Spleen (tissue), 11 donors: ENCODE data around the gene ARVCF. TPM values are rescaled to one million over a fixed set of nuclear protein-coding genes. Genes with fewer than 3 reads are reported as not detected.

Source experiments
- DNase-seq: peaks from one replicate; pipeline ENCODE4 v3.0.0-alpha.2; 2020
- H3K27ac ChIP-seq, 8 donors: fragments of 200-600 bp; sonication (generic) in 7 of 8; 1 replicate in 4 of 8; 2 replicates in 4 of 8; pipeline versions ENCODE4 v1.5.0 to v1.8.0; 2016 to 2021; ENCODE audit warnings: inconsistent platforms in 4 of 8, mild to moderate bottlenecking in 4 of 8, moderate library complexity in 1 of 8
- H3K27me3 ChIP-seq, 7 donors: fragments of 200-600 bp; sonication (generic) in 6 of 7; replicated peaks in 1 of 7; 1 replicate in 4 of 7; 2 replicates in 3 of 7; pipeline versions ENCODE4 v1.5.0 to v1.8.0; 2016 to 2021; ENCODE audit warnings: inconsistent platforms in 3 of 7, mild to moderate bottlenecking in 1 of 7
- H3K36me3 ChIP-seq, 6 donors: fragments of 200-600 bp; sonication (generic) in 5 of 6; 1 replicate in 4 of 6; 2 replicates in 2 of 6; pipeline versions ENCODE4 v1.5.0 to v1.8.0; 2016 to 2021; ENCODE audit warnings: inconsistent platforms in 2 of 6
- H3K4me1 ChIP-seq, 6 donors: fragments of 200-600 bp; sonication (generic) in 5 of 6; 1 replicate in 3 of 6; 2 replicates in 3 of 6; pipeline versions ENCODE4 v1.5.0 to v1.8.0; 2016 to 2021; ENCODE audit warnings: inconsistent platforms in 3 of 6
- H3K4me3 ChIP-seq, 8 donors: fragments of 200-600 bp; sonication (generic) in 7 of 8; 1 replicate in 4 of 8; 2 replicates in 4 of 8; pipeline versions ENCODE4 v1.5.0 to v1.8.0; 2016 to 2021; ENCODE audit warnings: inconsistent platforms in 4 of 8, mild to moderate bottlenecking in 4 of 8, moderate library complexity in 2 of 8
- H3K9me3 ChIP-seq, 8 donors: fragments of 200-600 bp; sonication (generic) in 7 of 8; 1 replicate in 4 of 8; 2 replicates in 4 of 8; pipeline versions ENCODE4 v1.5.0 to v1.8.0; 2016 to 2021; ENCODE audit warnings: inconsistent platforms in 4 of 8
- POLR2A ChIP-seq, 3 donors: fragments of 450-650 bp; IDR thresholded peaks; one replicate each; pipeline ENCODE4 v1.5.1; 2017; ENCODE audit warnings: antibody characterized with exemption in 3 of 3, mild to moderate bottlenecking in 1 of 3
- POLR2AphosphoS5 ChIP-seq, 3 donors: sonication (generic); formaldehyde crosslinking; IDR thresholded peaks; one replicate each; pipeline ENCODE4 v1.5.1; 2017; ENCODE audit warnings: antibody characterized with exemption in 3 of 3
- WGBS, 5 donors: extraction: QIAGEN DNeasy Blood & Tissue Kit in 3 of 5; methylation state at CpG; one replicate each; pipeline versions ENCODE4 v1.1.5 to v1.1.7; 2013 to 2018; 5-methylcytosine and 5-hydroxymethylcytosine counted together
- intact Hi-C: fragments of 100-400 bp; cut with DNase I; formaldehyde crosslinking; loops from one replicate; pipeline ENCODE4 v1.15.0; 2023; ENCODE audit warnings: low total_unique reads
- polyA plus RNA-seq, 3 donors: library from polyadenylated mRNA; stranded (reverse); fragments of 200-250 nt; gene quantifications; one replicate each; pipeline ENCODE4 v1.2.1, GENCODE V29; 2013
- total RNA-seq, 7 donors: library from RNA; depleted of rRNA in 3 of 7; stranded (reverse); fragments of >200 nt in 3 of 7; fragmentation: NEBNext Ultra II Directional in 4 of 7; extraction: Animal tissue kit (Norgen Biotek cat#: 25700) in 4 of 7; gene quantifications; one replicate each; pipeline versions ENCODE4 v1.1.0 to v1.2.1, GENCODE V29; 2016 to 2021
- TF ChIP-seq, protein P1 (sequence below), 11 experiments: fragments of 200-600 bp in 7 of 11; fragments of 450-650 bp in 4 of 11; sonication (generic) in 4 of 11; IDR thresholded peaks in 8 of 11; conservative IDR thresholded peaks in 3 of 11; 1 replicate in 7 of 11; 2 replicates in 4 of 11; pipeline versions ENCODE4 v1.4.0 to v1.8.0; 2016 to 2021; ENCODE audit warnings: antibody characterized with exemption in 11 of 11, inconsistent platforms in 4 of 11, mild to moderate bottlenecking in 1 of 11
- donor health status: healthy with polysubstance abuse.
- donor health status: DM: no; HTN: no; CAD: no; lungs with moderate emphysema.
- donor health status: DM: no; HTN: no; CAD: no.
- donor health status: Bipolar disorder and iron deficiency.
- donor health status: healthy.
- donor health status: DM: no; HTN: no; CAD: no.
- donor health status: DM: yes; HTN: yes; CAD: no.

ARVCF gene
- total and polyA plus RNA-seq, 10 donors = 9.4 to 96.7 (median 27.6) TPM

- WGBS, 5 donors = 69 to 91% (median 78%) methylated on average over 5 to 7 of the region's 7 CpGs
- DNase-seq = no peak
- H3K36me3 ChIP-seq = peaks cover 0 to 64% (median 7%) of the 10 kb centered on the region in 6 donors
- peaks cover 15 to 92% (median 78%) of the 10 kb centered on the region in 6 donors for H3K4me1 ChIP-seq
- intact Hi-C loops = no loop called here
- no peaks in the 10 kb centered on the region for H3K27me3 ChIP-seq
- no peak overlapping the region for H3K4me3 ChIP-seq
- peaks cover 0 to 8% (median 0%) of the 10 kb centered on the region in 8 donors for H3K9me3 ChIP-seq
- no peak for TF ChIP-seq POLR2A (IDR thresholded peaks at IDR 0.05)
- TF ChIP-seq, protein P1, sequence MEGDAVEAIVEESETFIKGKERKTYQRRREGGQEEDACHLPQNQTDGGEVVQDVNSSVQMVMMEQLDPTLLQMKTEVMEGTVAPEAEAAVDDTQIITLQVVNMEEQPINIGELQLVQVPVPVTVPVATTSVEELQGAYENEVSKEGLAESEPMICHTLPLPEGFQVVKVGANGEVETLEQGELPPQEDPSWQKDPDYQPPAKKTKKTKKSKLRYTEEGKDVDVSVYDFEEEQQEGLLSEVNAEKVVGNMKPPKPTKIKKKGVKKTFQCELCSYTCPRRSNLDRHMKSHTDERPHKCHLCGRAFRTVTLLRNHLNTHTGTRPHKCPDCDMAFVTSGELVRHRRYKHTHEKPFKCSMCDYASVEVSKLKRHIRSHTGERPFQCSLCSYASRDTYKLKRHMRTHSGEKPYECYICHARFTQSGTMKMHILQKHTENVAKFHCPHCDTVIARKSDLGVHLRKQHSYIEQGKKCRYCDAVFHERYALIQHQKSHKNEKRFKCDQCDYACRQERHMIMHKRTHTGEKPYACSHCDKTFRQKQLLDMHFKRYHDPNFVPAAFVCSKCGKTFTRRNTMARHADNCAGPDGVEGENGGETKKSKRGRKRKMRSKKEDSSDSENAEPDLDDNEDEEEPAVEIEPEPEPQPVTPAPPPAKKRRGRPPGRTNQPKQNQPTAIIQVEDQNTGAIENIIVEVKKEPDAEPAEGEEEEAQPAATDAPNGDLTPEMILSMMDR (IDR thresholded peaks at IDR 0.05 in 8 of 11, conservative IDR thresholded peaks at IDR 0.05 in 3 of 11) = no peak
- peak in 2 of 3 donors; percentile 2 to 38 for TF ChIP-seq POLR2AphosphoS5 (IDR thresholded peaks at IDR 0.05)
- peak overlapping the region in 7 of 8 donors; percentile 29 to 82 (median 76) for H3K27ac ChIP-seq
These were observed 15.9 kb upstream of the ARVCF start for GRCh38 chr22:20032407-20032991.

DNA sequence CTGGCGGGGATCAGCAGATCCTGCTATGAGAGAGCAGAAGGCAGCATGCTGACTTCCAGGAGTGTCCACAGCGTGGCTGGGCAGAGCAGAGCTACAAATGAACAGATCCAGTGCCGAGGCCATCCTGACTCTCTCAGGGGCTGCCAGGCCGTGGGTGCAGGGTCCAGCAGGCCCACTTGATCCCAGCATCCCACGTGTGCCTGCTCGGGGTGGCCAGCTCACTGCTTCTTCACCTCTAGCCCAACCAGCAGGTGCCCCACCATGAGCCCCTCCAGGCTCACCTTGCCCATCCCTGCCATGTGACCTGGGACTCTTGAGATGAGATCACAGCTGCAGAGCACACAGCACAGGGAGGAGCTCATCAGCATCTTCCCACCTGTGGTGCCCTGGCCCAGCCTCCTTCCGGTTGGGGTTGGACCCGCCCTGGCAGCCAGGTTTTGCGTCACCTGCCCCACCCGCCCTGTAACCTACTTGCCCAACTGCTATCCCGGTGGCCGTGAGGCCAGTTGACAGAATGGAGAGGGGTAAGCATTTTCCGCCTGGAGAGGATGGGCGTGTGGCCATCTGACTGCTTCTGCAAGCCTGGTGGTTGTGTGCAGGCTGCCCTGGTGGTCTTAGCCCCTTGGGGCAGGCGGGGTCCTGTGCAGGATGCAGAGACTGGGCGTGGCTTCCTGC lies 15.2 kb upstream of the ARVCF start:
- H3K4me3 ChIP-seq = no peak overlapping the region
- peak overlapping the region in 7 of 8 donors; percentile 29 to 82 (median 76) for H3K27ac ChIP-seq
- intact Hi-C loops = no loop called here
- H3K36me3 ChIP-seq = peaks cover 0 to 63% (median 2%) of the 10 kb centered on the region in 6 donors
- H3K27me3 ChIP-seq = no peaks in the 10 kb centered on the region
- peak in 2 of 3 donors; percentile 68 to 81 for TF ChIP-seq POLR2AphosphoS5 (IDR thresholded peaks at IDR 0.05)
- no peak for TF ChIP-seq POLR2A (IDR thresholded peaks at IDR 0.05)
- peaks cover 15 to 91% (median 78%) of the 10 kb centered on the region in 6 donors for H3K4me1 ChIP-seq
- peaks cover 0 to 8% (median 0%) of the 10 kb centered on the region in 8 donors for H3K9me3 ChIP-seq
- no peak for DNase-seq
- WGBS, 5 donors = 62 to 85% (median 68%) methylated on average over 9 to 16 of the region's 16 CpGs

GRCh38 chr22:20029550-20030225 lies 13.1 kb upstream of the ARVCF start:
- H3K4me1 ChIP-seq = peaks cover 12 to 87% (median 62%) of the 10 kb centered on the region in 6 donors
- H3K27ac ChIP-seq = peak overlapping the region in 5 of 8 donors; percentile 17 to 72 (median 48)
- H3K36me3 ChIP-seq = peaks cover 0 to 62% (median 0%) of the 10 kb centered on the region in 6 donors
- H3K27me3 ChIP-seq = no peaks in the 10 kb centered on the region
- H3K9me3 ChIP-seq = peaks cover 0 to 3% (median 0%) of the 10 kb centered on the region in 8 donors
- no peak for DNase-seq
- TF ChIP-seq POLR2A (IDR thresholded peaks at IDR 0.05) = no peak
- TF ChIP-seq POLR2AphosphoS5 (IDR thresholded peaks at IDR 0.05) = no peak
- TF ChIP-seq, protein P1 (IDR thresholded peaks at IDR 0.05 in 8 of 11, conservative IDR thresholded peaks at IDR 0.05 in 3 of 11) = no peak
- intact Hi-C loops = no loop called here
- H3K4me3 ChIP-seq = no peak overlapping the region
- 87 to 94% (median 89%) methylated on average over 8 to 9 of the region's 9 CpGs for WGBS, 5 donors

- Histone ChIP-seq H3K27me3 (no peaks in the 10 kb centered on the region), H3K4me1 (peaks cover 12 to 87% (median 62%) of the 10 kb centered on the region in 6 donors), H3K36me3 (peaks cover 0 to 62% (median 0%) of the 10 kb centered on the region in 6 donors), H3K27ac (peak overlapping the region in 5 of 8 donors; percentile 17 to 72 (median 48)), H3K9me3 (no peaks in the 10 kb centered on the region), H3K4me3 (no peak overlapping the region)
- TF ChIP-seq, protein P1 (IDR thresholded peaks at IDR 0.05 in 8 of 11, conservative IDR thresholded peaks at IDR 0.05 in 3 of 11) = no peak
- TF ChIP-seq POLR2AphosphoS5 (IDR thresholded peaks at IDR 0.05) = peak in 1 of 3 donors; percentile 31
- no peak for TF ChIP-seq POLR2A (IDR thresholded peaks at IDR 0.05)
- WGBS, 5 donors = 73 to 83% (median 79%) methylated on average over 15 to 16 of the region's 16 CpGs
- intact Hi-C loops = no loop called here
- no peak for DNase-seq
These were observed 12.4 kb upstream of the ARVCF start for GRCh38 chr22:20028855-20029549.
